ENCODE results near the gene VPS9D1.
"Not testable (repeated sequence)": the region's sequence is repeated elsewhere in the genome, so short reads cannot be mapped to it uniquely, and the experiment has no call there.

VPS9D1 gene

DNA sequence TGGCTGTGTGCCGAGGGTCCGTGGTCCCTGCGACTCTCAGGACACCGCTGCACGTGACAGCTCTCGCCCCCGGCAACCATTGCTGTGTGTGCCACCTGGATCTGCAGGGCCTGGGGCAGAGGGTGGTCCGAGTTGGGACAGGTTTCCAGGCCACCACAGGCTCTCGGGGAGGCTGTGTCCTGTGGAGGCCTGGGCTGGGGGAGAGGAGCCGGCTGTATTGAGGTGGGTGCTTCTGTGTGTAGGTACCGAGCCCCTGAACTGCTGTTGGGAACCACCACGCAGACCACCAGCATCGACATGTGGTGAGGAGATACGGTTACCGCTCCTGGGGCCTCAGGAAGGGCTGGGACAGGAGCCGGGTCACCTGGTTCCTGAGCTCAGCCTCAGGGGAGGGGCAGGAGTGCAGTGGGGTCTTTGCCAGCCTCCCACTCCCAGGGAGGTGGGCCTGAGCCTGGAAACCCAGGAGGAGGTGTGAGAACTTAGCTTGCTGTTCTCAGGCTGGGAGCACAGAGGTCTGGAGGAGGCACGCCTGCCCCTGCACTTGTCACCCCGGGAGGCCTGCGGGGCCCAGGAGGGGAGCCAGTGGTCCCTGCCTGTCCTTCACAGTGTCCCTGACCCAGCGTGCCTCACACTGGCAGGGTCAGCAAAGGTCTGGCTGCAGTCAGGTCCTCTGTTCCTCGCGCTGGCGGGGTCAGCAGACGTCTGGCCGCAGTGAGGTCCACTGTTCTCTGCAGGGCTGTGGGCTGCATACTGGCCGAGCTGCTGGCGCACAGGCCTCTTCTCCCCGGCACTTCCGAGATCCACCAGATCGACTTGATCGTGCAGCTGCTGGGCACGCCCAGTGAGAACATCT, 26.5 kb downstream of the VPS9D1 start:
- no peak for DNase-seq (ENCODE audit: low spot score)

DNA sequence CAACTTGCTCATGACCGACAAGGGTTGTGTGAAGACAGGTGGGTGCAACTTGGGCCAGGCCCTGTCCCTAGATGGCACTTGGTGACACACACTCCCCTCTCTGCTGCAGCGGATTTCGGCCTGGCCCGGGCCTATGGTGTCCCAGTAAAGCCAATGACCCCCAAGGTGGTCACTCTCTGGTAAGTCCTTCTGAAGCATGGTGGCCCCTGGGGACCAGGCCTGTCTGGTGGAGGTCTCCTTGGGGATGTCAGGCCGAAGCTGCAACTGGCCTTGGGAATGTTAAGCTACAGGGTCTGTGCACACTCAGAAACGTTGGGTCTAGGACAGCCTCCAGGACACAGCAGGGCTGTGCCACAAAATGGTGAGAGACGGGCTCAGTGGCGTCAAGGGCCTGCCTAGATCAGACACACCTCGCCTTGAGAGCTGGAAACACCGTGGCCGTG, 27.4 kb downstream of the VPS9D1 start:
- DNase-seq (ENCODE audit: low spot score), result no peak

DNA sequence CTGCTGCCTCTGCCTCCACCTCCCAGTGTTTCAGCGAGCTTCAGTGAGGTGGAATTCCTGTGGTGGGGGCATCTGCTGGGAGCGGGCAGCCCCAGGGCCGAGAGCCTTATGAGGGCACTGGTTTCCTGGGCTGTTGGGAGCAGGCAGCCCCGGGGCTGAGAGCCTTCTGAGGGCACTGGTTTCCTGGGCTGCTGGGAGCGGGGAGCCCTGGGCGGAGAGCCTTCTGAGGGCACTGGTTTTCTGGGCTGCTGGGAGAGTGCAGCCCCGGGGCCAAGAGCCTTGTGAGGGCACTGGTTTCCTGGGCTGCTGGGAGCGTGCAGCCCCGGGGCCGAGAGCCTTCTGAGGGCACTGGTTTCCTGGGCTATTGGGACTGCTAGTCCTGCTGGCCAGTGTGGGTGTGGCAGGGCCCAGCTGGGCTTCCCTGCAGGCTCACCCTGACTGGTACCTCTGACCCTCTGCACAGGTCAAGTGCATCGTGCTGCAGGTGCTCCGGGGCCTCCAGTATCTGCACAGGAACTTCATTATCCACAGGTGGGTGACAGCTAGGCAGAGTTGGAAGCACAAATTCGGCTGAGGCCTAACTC, 28.6 kb downstream of the VPS9D1 start:
- no peak for DNase-seq (ENCODE audit: low spot score)

DNA sequence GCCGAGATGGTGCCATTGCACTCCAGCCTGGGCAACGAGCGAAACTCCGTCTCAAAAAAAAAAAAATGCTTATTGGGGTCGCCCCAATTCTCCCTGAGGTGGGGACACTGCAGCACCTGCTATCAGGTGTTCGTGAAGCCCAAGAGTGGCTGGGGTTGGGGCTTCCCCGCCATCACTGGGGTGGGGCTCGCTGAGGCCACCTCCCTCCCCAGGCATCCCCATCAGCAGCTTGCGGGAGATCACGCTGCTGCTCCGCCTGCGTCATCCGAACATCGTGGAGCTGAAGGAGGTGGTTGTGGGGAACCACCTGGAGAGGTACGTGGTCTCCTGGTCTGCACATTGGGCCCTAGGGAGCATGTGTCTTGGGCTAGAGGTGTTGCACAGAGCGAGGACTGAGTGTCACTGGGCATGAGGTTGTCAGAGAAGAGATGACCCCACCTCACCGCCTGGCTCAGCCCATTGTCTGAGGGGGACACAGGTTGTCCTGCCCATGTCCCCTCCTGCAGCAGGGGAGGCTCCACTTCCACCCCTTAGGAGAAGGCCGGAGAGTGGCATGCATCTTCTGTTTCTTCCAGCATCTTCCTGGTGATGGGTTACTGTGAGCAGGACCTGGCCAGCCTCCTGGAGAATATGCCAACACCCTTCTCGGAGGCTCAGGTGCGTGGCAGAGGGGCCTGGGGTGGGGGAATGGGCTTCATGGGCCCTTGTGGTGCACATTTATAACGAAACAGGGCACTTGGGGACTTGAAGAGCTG, 29.3 kb downstream of the VPS9D1 start:
- DNase-seq (ENCODE audit: low spot score), result no peak

DNA sequence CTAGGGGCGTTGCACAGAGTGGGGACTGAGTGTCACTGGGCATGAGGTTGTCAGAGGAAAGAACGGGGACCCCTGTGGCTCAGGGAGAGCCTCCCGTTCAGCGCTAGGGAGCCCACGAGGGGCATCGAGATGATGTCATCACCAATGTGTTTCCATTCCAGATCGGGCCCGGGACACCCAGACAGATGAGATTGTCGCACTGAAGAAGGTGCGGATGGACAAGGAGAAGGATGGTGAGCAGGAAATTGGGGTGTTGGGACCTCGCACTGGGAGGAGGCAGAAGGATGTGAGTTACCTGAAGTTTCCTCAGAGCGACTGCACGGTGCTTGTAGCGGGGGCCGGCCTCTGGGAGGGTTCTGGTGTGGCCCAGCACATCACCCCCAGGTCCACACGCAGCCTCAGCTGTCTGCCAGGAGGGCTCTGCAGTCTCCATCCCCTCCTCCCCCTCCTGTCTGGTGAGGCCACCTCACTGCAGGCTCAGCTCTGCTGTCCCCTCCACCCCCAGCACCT, 30.3 kb downstream of the VPS9D1 start:
- no peak for DNase-seq (ENCODE audit: low spot score)

DNA sequence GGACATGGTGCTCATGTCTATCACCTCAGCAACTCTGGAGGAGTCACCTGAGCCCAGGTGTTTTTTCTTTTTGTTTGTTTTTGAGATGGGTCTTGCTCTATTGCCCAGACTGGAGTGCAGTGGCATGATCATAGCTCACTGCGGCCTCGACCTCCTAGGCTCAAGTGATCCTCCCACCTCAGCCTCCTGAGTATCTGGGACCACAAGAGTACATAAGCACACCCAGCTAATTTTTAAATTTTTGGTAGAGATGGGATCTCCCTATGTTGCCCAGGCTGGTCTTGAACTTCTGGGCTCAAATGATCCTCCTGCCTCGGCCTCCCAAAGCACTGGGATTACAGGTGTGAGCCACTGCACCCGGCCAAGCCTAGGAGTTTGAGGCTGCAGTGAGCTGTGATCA, 31.1 kb downstream of the VPS9D1 start:
- DNase-seq (ENCODE audit: low spot score), result not testable (repeated sequence)

DNA sequence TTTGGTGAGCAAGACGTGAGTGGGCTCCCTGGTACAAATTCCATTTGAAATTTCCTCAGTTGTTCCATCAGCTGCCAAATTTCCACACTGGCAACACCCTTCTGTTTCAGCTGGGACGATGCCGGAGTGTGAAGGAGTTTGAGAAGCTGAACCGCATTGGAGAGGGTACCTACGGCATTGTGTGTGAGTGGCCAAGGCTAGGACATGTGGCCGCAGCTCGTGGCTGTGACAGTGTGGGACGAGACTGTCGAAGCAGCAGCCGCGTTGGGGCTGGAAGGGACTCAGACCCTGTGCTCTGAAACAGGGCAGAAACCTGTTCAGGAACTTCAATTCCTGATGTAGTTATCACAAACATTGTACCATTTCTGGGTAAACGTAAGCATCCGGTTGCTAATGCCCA, 31.6 kb downstream of the VPS9D1 start:
- DNase-seq (ENCODE audit: low spot score), result no peak

DNA sequence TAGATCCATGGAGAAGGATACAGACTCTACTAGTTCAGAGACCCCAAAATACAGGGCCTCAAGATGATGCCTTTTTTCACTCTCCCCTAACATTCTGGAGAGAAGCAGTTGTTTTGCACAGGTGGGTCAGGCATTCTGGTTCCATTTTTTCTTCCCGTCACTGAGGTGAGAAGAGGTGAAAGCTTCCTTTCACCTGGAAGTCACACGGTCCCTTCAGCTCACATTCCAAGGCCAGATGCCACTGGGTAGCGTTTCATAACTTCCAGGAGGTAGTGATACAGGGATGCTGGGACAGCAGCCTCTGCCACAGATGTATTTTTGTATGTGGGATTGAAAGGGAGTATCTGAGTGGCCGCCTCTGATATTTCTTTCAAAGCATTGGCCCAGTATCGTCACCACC, 32.3 kb downstream of the VPS9D1 start:
- DNase-seq (ENCODE audit: low spot score), result no peak

DNA sequence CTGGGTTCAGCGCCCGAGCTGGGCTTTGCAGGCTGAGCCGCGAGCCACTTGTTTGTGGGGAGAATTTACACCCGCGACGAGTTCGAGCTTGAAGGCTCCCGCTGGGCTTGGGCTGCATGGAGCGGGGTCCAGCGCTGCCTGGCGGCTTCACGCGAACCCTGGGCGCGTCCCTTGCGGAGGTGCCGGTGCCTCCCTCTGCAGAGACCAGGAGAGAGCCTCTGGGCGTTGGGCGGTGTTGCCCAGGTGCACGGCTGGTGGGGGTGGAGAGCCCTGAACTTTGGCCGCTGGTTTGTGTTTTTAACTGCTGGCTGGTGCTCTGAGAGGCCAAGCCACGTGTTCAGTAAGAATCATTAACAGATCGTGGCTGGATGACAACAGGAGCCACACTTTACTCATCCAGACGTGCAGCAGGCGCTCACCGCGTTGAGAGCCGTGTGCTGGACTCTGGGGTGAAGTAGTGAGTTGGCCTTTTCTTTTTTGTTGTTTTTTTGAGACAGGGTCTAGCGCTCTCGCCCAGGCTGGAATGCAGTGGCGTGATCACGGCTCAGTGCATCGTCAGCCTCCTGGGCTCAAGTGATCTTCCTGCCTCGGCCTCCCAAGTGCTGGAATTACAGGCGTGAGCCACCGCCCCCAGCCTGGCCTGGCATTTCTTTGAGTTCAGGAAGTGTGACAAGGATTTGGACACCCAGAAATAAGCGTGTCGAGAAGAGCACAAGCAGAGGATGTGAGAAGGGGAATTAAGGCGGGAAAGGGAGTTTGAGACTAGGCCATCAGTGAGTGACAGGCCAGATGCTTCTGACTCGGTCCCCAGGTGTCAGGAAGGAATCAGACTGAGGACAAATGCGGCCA, 33.4 kb downstream of the VPS9D1 start:
- no peak for DNase-seq (ENCODE audit: low spot score)

DNA sequence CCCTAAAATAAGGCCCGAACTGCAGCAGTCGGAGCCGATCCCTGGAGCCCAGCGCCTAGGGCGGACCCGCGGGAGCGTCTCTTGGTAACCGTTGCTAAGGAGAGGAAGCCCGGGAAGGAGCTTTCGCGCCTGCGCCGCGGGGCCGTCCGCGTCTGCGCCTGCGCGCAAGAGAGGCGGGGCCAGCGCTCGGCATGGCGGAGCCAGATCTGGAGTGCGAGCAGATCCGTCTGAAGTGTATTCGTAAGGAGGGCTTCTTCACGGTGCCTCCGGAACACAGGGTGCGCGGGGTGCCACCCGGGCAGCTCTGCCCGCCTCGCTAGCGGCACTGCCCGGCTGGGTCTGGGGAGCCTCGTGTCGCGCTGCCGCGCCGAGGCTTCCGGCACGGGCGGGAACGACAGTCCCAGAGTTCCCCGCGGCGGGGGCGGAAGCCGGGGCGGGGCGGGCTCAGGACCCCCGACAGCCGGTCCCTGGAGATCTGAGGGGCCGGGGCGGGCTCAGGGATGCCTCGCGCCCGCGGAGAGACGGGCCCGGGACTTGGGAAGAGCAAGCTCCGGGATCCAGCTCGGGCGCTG, 34.1 kb downstream of the VPS9D1 start, which contains the start of gene CDK10:
CDK10 (plus strand) TSS at position 170 of the 572 bp plus-strand sequence; CDS start at position 192, 22 bp downstream.
- DNase-seq (ENCODE audit: low spot score), result peak; percentile 100

DNA sequence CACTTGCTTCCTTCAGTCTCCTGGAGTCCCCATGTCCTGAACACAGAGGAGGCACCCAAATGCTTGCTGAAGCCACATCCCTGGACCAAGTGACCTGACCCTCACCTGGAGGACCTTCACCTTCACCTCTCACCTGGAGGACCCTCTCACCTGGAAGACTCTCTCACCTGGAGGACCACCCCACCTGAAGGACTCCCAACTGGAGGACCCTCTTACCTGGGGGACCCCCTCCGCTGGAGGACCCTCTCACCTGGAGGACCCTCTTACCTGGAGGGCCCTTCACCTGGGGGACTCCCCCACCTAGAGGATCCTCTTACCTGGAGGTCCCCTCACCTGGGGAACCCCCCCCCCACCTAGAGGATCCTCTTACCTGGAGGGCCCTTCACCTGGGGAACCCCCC, 34.8 kb downstream of the VPS9D1 start:
- DNase-seq (ENCODE audit: low spot score), result no peak

DNA sequence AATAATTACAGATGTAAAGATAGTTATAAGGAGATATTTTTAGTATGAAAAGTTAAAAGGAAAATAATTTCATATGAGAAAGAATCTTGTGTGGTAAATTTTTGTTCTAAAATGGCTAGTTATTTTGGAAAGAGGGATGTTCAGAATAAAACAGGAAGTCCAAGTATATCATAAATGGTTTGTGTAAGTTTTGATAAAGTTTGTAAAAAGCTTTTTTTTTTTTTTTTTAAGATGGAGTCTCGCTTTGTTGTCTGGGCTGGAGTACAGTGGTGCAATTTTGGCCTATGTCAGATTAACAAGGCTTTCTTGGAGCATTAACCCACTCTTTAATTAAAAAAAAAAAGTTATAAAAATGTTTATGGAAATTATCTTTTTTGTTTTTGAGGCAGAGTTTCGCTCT, 42.4 kb downstream of the VPS9D1 start:
- no peak for DNase-seq (ENCODE audit: low spot score)

DNA sequence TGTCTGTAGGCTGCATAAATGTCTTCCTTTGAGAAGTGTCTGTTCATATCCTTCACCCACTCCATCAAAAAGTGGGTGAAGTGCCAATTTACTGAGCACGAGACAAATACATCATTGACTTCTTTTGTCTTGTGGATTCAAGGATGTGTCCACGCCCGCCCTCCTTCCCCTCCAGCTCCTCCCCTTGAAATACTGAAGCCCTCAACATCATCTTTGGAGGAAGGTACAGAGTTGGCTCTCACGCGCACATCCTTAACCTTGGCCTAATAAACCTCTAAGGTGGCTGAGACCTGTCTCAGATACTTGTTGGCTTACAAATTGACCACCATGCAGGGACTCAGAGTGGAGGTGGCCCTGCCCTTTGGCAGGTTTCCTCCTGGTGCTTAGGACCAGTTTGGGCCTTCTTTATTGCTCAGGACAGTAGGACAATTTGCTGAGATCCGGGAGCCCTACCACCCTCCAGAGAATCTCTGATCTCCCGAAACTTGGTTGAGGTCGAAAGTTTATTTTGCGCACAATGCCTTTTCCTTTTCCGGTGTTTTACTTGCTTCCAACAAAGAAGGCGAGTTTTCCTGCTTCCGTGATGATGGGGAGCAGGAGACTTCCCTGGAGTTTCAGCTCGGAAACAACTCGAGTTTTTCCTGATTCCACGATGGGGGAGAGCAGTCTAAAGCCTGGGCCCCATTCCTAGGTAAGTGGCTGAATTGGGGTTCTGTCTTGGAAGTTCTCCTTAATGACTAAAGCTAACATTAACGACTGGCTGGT, 48.3 kb downstream of the VPS9D1 start:
- no peak for DNase-seq (ENCODE audit: low spot score)

DNA sequence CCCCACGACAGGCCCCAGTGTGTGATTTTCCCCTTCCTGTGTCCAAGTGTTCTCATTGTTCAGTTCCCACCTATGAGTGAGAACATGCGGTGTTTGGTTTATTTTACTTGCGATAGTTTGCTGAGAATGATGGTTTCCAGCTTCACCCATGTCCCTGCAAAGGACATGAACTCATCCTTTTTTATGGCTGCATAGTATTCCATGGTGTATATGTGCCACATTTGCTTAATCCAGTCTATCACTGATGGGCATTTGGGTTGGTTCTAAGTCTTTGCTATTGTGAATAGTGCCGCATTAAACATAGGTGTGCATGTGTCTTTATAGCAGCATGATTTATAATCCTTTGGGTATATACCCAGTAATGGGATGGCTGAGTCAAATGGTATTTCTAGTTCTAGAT, 49.1 kb downstream of the VPS9D1 start:
- DNase-seq (ENCODE audit: low spot score), result not testable (repeated sequence)

DNA sequence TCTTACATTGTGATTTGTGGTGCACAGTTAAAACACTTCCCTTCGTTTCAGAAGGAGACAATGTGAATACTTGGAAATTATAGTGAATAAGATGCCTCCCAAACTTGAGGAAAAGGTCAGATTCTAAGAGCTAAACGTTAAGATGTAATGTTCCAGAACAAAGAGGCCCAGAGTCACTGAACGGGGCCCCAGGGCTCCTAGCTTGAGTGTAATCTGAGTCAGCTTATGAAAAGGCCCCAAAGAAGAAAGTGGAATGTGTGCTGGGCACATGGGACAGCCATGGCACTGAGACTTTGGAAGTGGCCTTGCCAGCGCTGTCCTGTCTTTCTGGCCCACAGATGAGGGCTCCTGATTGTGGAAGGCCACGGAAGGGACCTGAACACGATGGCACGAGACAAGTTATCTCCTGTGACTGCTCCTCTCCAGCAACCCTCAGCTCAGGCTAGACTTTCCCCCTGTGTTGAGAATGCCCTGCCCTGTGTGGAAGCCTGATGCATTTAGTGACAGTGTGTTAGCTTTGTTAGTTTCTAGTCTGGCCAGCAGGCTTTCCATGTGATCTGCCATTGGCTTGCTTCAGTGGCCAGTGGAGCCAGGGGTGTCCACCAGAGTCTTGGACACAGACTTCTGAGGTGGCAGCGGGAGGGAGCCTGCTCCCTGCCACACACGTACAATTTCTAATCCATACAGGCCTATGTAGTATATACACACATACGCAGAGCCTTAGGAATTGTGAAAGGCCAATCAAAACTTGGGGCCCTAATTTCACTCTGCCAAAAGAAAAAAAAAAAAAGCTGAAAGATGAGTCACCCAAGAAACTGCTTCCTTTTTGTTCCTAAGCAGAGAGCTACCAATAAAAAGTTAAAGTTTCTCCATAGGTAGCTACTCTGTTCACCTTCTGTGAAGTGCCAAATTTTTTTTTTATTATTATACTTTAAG, 49.9 kb downstream of the VPS9D1 start:
- no peak for DNase-seq (ENCODE audit: low spot score)

DNA sequence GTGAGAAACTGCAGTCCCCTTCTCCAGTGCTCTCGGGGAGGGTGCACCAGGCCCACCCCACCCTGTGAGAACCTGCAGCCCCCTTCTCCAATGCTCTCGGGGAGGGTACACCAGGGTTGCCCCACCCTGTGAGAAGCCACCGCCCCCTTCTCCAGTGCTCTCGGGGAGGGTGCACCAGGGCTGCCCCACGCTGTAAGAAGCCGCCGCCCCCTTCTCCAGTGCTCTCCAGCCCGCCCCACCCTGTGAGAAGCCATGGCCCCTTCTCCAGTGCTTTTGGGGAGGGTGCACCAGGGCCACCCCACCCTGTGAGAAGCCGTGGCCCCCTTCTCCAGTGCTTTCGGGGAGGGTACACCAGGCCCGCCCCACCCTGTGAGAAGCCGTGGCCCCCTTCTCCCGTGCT, 50.9 kb downstream of the VPS9D1 start:
- no peak for DNase-seq (ENCODE audit: low spot score)

DNA sequence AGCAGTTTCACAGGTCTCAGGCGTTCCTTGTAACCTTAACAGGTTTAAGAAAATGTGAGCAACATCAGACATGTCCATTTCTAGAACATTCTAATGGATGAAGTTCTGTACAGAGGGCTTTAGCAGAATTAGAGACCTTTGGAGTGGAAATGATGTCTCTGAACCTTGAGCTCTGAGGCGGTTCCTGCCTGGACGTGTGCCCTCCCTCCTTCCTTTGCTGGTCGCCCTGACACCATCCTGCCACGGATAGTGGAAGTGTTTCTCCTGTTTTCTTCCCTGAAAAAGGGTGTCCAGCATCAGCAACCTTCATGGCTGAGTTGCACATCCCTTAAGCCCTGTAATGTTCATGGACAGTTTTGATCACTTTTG, 51.9 kb downstream of the VPS9D1 start:
- DNase-seq (ENCODE audit: low spot score), result no peak

DNA sequence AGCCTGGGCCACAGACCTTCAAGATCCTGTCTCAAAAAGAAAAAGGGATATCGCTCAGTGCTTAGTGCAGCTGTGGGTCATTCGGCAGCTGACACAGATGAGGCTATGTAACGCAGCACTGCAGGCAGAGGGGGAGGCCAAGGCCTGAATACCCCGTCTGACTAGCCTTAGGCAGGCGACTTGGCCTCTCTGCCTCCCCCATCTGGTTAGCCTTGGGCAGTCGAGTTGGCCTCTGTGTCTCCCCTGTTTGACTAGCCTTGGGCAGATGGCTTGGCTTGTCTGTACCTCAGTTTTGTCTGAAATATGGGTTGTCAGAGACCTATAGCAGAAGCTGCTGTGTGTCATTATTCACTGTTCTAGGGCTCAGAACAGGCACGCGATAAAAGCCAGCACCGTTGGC, 53.1 kb downstream of the VPS9D1 start:
- DNase-seq (ENCODE audit: low spot score), result no peak

DNA sequence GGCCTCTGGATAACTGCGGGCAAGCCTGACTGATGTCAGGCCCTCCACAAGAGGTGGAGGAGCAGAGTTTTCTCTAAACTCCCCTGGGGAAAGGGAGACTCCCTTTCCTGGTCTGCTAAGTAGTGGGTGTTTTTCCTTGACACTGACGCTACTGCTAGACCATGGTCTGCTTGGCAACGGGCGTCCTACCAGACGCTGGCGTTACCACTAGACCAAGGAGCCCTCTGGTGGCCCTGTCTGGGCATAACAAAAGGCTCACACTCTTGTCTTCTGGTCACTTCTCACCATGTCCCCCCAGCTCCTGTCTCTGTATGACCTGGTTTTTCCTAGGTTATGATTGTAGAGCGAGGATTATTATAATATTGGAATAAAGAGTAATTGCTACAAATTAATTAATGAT, 53.7 kb downstream of the VPS9D1 start:
- not testable (repeated sequence) for DNase-seq (ENCODE audit: low spot score)
